GM23248 (cell line): ENCODE measurements around the gene NINL. TPM values are rescaled to one million over a fixed set of nuclear protein-coding genes. Genes with fewer than 3 reads are reported as not detected.

ENCODE experiments used
- DNase-seq: peaks from one replicate; pipeline ENCODE4 v3.0.0-alpha.2; 2015
- H2AFZ ChIP-seq: fragments of 200-600 bp; sonication (generic); 2 replicates; pipeline ENCODE4 v1.6.1; 2016; ENCODE audit warnings: antibody characterized with exemption
- H3F3A ChIP-seq: fragments of 200-600 bp; sonication (generic); 2 replicates; pipeline ENCODE4 v1.6.1; 2016; ENCODE audit warnings: mild to moderate bottlenecking, antibody characterized with exemption, mixed run types; ENCODE audit not compliant: insufficient read depth
- H3K27ac ChIP-seq: fragments of 200-600 bp; sonication (generic); 2 replicates; pipeline ENCODE4 v1.5.1; 2016; ENCODE audit warnings: mild to moderate bottlenecking
- H3K27me3 ChIP-seq: fragments of 200-600 bp; sonication (generic); replicated peaks from 2 replicates; pipeline ENCODE4 v1.6.1; 2016; ENCODE audit warnings: mild to moderate bottlenecking; ENCODE audit not compliant: insufficient read depth
- H3K36me3 ChIP-seq: fragments of 200-600 bp; sonication (generic); 2 replicates; pipeline ENCODE4 v1.6.1; 2016; ENCODE audit warnings: low read depth, mild to moderate bottlenecking
- H3K4me1 ChIP-seq: fragments of 200-600 bp; sonication (generic); 2 replicates; pipeline ENCODE4 v1.6.1; 2016; ENCODE audit warnings: mild to moderate bottlenecking; ENCODE audit not compliant: insufficient read depth
- H3K4me2 ChIP-seq: fragments of 200-600 bp; sonication (generic); one replicate; pipeline ENCODE4 v1.6.1; 2016; ENCODE audit warnings: mild to moderate bottlenecking; ENCODE audit not compliant: unreplicated experiment
- H3K4me3 ChIP-seq: fragments of 200-600 bp; sonication (generic); 2 replicates; pipeline ENCODE4 v1.5.1; 2016; ENCODE audit warnings: mild to moderate bottlenecking
- H3K79me2 ChIP-seq: fragments of 200-600 bp; sonication (generic); 2 replicates; pipeline ENCODE4 v1.6.1; 2016; ENCODE audit warnings: mild to moderate bottlenecking; ENCODE audit not compliant: insufficient read depth
- H3K9ac ChIP-seq: fragments of 200-600 bp; sonication (generic); 2 replicates; pipeline ENCODE4 v1.6.1; 2016; ENCODE audit warnings: mild to moderate bottlenecking
- H3K9me2 ChIP-seq: fragments of 200-600 bp; sonication (generic); 2 replicates; pipeline ENCODE4 v1.6.1; 2016; ENCODE audit warnings: mixed run types, mild to moderate bottlenecking, moderate library complexity; ENCODE audit not compliant: insufficient read depth
- H3K9me3 ChIP-seq: fragments of 200-600 bp; sonication (generic); one replicate; pipeline ENCODE4 v1.6.1; 2017; ENCODE audit warnings: low read depth
- H4K20me1 ChIP-seq: fragments of 200-600 bp; sonication (generic); 2 replicates; pipeline ENCODE4 v1.6.0; 2016; ENCODE audit not compliant: insufficient read depth
- EZH2 ChIP-seq: fragments of 200-600 bp; sonication (generic); IDR thresholded peaks from 2 replicates; pipeline ENCODE4 v1.6.1; 2018; ENCODE audit warnings: antibody characterized with exemption, mild to moderate bottlenecking; ENCODE audit not compliant: insufficient read depth, poor library complexity, severe bottlenecking
- EZH2phosphoT487 ChIP-seq: fragments of 200-600 bp; sonication (generic); IDR thresholded peaks from 2 replicates; pipeline ENCODE4 v1.6.1; 2018; ENCODE audit warnings: antibody characterized with exemption, moderate library complexity, mild to moderate bottlenecking, low read depth; ENCODE audit not compliant: insufficient read depth
- WGBS, 2 experiments: methylation state at CpG; one replicate each; pipeline ENCODE4 v1.1.6; 2015 to 2017; ENCODE audit warnings: low lambda C conversion rate in 2 of 2, low coverage in 1 of 2; ENCODE audit errors: missing lambda C conversion rate in 2 of 2; 5-methylcytosine and 5-hydroxymethylcytosine counted together
- in situ Hi-C: fragments of 300-500 bp; cut with MboI; formaldehyde crosslinking; loops from 2 replicates; pipeline ENCODE4 v1.15.0; 2020
- polyA plus RNA-seq: library from polyadenylated mRNA; unstranded; fragments of >200 nt; fragmentation: Nextera tagmentation; extraction: Ambion mirVana; gene quantifications from 2 replicates; pipeline ENCODE4 v1.2.1, GENCODE V29; 2016
- total RNA-seq: library from RNA; depleted of rRNA; stranded (reverse); fragments of >200 nt; shearing (Covaris generic); gene quantifications from 2 replicates; pipeline ENCODE4 v1.2.3, GENCODE V29; 2014

Gene NINL
- total and polyA plus RNA-seq, 2 experiments from 2014 or later: 1.9 to 3.4 TPM

DNA sequence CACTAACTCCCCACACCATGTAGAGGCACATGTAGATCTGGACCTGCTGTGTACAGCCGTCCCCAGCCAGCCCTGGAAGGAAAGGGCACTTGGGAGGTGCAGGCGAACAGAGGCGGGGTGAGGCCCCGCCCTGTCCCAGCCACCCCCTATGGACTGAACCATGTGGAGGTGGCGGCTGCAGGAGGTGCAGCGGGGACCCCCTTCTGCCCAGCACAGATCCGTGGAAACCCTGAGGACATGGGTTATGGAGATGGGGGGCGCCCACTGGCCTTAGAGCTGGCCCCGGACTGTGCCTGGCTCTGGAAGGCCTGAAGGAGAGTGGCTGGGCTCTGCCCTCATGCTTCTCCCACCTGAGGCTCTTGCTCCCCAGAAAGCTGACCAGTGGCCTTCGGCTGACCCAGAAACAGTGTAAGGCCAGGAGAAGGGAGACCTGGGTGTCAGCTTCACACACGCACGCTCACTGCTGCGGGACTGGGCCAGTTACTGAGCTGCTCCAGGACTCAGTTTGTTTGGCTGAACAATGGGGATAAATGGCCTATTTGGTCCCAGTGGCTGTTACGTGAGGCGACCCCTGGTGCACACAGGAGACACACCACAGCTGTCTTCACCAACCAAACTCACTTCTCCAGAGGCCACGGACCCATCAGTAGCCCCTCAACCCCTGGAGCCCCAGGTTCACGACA is 90.7 kb downstream of the NINL start:
- DNase-seq: no peak
- H3K4me2 ChIP-seq: no peak overlapping the region
- no peak overlapping the region for H3K27ac ChIP-seq
- no peaks in the 10 kb centered on the region for H3K4me1 ChIP-seq
- no peaks in the 10 kb centered on the region for H3K36me3 ChIP-seq
- no peaks in the 10 kb centered on the region for H3K9me2 ChIP-seq
- no peak for TF ChIP-seq EZH2
- TF ChIP-seq EZH2phosphoT487: no peak
- WGBS, 2 experiments: 80 to 89% methylated on average over 16 to 17 of the region's 17 CpGs
- H3K9me3 ChIP-seq: no peaks in the 10 kb centered on the region
- no peak overlapping the region for H3K4me3 ChIP-seq
- H3F3A ChIP-seq: no peaks in the 10 kb centered on the region
- in situ Hi-C loops: no loop called here
- H3K9ac ChIP-seq: no peak overlapping the region
- H3K79me2 ChIP-seq: no peaks in the 10 kb centered on the region
- no peaks in the 10 kb centered on the region for H4K20me1 ChIP-seq
- H3K27me3 ChIP-seq: no peaks in the 10 kb centered on the region
- no peak overlapping the region for H2AFZ ChIP-seq

- no peaks in the 10 kb centered on the region for H3F3A ChIP-seq
- no peak for DNase-seq
- H2AFZ ChIP-seq: no peak overlapping the region
- H3K27me3 ChIP-seq: no peaks in the 10 kb centered on the region
- no peaks in the 10 kb centered on the region for H3K36me3 ChIP-seq
- no peak overlapping the region for H3K4me2 ChIP-seq
- no peaks in the 10 kb centered on the region for H3K4me1 ChIP-seq
- no peaks in the 10 kb centered on the region for H3K79me2 ChIP-seq
- no peak overlapping the region for H3K27ac ChIP-seq
- H3K9me2 ChIP-seq: no peaks in the 10 kb centered on the region
- no peak overlapping the region for H3K9ac ChIP-seq
- H4K20me1 ChIP-seq: no peaks in the 10 kb centered on the region
- TF ChIP-seq EZH2 (no peak), EZH2phosphoT487 (no peak)
- 86 to 89% methylated on average over 9 to 10 of the region's 10 CpGs for WGBS, 2 experiments
- no peaks in the 10 kb centered on the region for H3K9me3 ChIP-seq
- no peak overlapping the region for H3K4me3 ChIP-seq
- in situ Hi-C loops: no loop called here
Measured at GRCh38 chr20:25493748-25494505, 91.4 kb downstream of the NINL start.

DNA sequence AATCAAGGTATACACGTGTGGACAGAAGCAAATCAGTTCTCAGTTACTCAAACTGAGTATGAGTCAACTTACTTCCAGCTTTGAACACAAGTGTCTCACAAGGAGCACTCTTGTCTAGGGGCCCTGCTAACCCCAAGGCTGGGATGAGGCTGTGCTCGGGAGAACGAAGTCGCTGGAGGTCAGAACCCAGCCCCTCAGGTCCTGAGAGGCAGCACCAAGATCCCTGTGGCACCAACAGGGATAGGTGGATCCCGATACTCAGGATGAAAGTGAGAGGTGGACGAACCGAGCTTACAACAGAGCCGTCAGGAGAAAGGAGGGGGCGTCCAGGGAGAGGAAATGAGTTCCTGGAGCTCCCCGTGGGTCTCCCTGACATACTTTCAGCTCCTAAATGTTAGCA is 92.2 kb downstream of the NINL start:
- in situ Hi-C loops: no loop called here
- Histone ChIP-seq H3K79me2 (no peaks in the 10 kb centered on the region), H3K4me2 (no peak overlapping the region)

GRCh38 chr20:25491446-25492038 is 93.8 kb downstream of the NINL start:
- H3K27me3 ChIP-seq: no peaks in the 10 kb centered on the region
- H3K79me2 ChIP-seq: no peaks in the 10 kb centered on the region
- in situ Hi-C loops: no loop called here
- H3K36me3 ChIP-seq: no peaks in the 10 kb centered on the region
- no peak for DNase-seq
- WGBS, 2 experiments: 72 to 73% methylated on average over 12 of the region's 12 CpGs
- no peak overlapping the region for H2AFZ ChIP-seq
- no peak overlapping the region for H3K4me3 ChIP-seq
- TF ChIP-seq EZH2phosphoT487 (no peak), EZH2 (no peak)
- H4K20me1 ChIP-seq: no peaks in the 10 kb centered on the region
- peaks cover 7% of the 10 kb centered on the region for H3K4me1 ChIP-seq
- no peak overlapping the region for H3K4me2 ChIP-seq
- H3K9ac ChIP-seq: no peak overlapping the region
- H3K9me3 ChIP-seq: no peaks in the 10 kb centered on the region
- H3F3A ChIP-seq: no peaks in the 10 kb centered on the region
- no peaks in the 10 kb centered on the region for H3K9me2 ChIP-seq
- no peak overlapping the region for H3K27ac ChIP-seq

More for the DNA sequence above, 92.2 kb downstream of the NINL start:
- H3F3A ChIP-seq: no peaks in the 10 kb centered on the region
- H3K9me3 ChIP-seq: no peaks in the 10 kb centered on the region
- 88% methylated on average over 10 of the region's 10 CpGs for WGBS, 2 experiments
- DNase-seq: no peak
- TF ChIP-seq EZH2: no peak
- TF ChIP-seq EZH2phosphoT487: no peak
- no peak overlapping the region for H3K27ac ChIP-seq
- no peak overlapping the region for H2AFZ ChIP-seq
- H3K9ac ChIP-seq: no peak overlapping the region
- H3K4me1 ChIP-seq: no peaks in the 10 kb centered on the region
- H3K27me3 ChIP-seq: no peaks in the 10 kb centered on the region
- no peaks in the 10 kb centered on the region for H4K20me1 ChIP-seq
- no peaks in the 10 kb centered on the region for H3K36me3 ChIP-seq
- no peaks in the 10 kb centered on the region for H3K9me2 ChIP-seq
- no peak overlapping the region for H3K4me3 ChIP-seq
